K562 (cell line): ENCODE measurements around the gene TRIOBP. TPM values are rescaled to one million over a fixed set of nuclear protein-coding genes. Genes with fewer than 3 reads are reported as not detected.

ENCODE experiments used
- ATF1 ChIP-seq, 2 experiments: fragments of 450-650 bp in 1 of 2; IDR thresholded peaks; 2 replicates each; pipeline ENCODE4 v1.6.1; 2016; ENCODE audit warnings: missing compliant biosample characterization in 1 of 2, missing genetic modification characterization in 1 of 2
- CBFA2T3 ChIP-seq: fragments of 450-650 bp; IDR thresholded peaks from 2 replicates; pipeline ENCODE4 v1.6.1; 2017
- CCNT2 ChIP-seq: IDR thresholded peaks from 2 replicates; pipeline ENCODE4 v1.6.1; 2011; ENCODE audit warnings: borderline replicate concordance, low read depth, mild to moderate bottlenecking, moderate library complexity, mixed read lengths, low read length; ENCODE audit not compliant: insufficient read length; ENCODE audit errors: extremely low read depth
- CREB5 ChIP-seq: fragments of 250-450 bp; sonication (Bioruptor Pico); IDR thresholded peaks from 2 replicates; pipeline ENCODE4 v1.5.0; 2020; ENCODE audit warnings: mild to moderate bottlenecking
- DMBX1 ChIP-seq: fragments of 250-450 bp; sonication (Bioruptor Pico); IDR thresholded peaks from 2 replicates; pipeline ENCODE4 v1.8.0; 2022; ENCODE audit warnings: inconsistent platforms, mild to moderate bottlenecking, moderate library complexity, borderline replicate concordance
- FOXO4 ChIP-seq: fragments of 450-650 bp; formaldehyde crosslinking; IDR thresholded peaks from 2 replicates; pipeline ENCODE4 v1.4.0; 2020; ENCODE audit warnings: mild to moderate bottlenecking, moderate library complexity
- HIVEP1 ChIP-seq: fragments of 250-450 bp; sonication (Bioruptor Pico); IDR thresholded peaks from 2 replicates; pipeline ENCODE4 v1.4.0; 2020; ENCODE audit warnings: mild to moderate bottlenecking
- HMGN3 ChIP-seq: IDR thresholded peaks from 2 replicates; pipeline ENCODE4 v1.6.1; 2011; ENCODE audit warnings: borderline replicate concordance, low read depth, mild to moderate bottlenecking, mixed read lengths, low read length; ENCODE audit not compliant: insufficient read length; ENCODE audit errors: extremely low read depth
- MYNN ChIP-seq, 2 experiments: sonication (generic); formaldehyde crosslinking in 1 of 2; IDR thresholded peaks; 2 replicates each; pipeline versions ENCODE4 v1.5.0 to v1.6.1; 2016 to 2020; ENCODE audit warnings: antibody characterized with exemption in 1 of 2, missing genetic modification reagents in 1 of 2
- POLR2B ChIP-seq: fragments of 450-650 bp; IDR thresholded peaks from 2 replicates; pipeline ENCODE4 v1.6.1; 2018; ENCODE audit warnings: low read depth; ENCODE audit not compliant: partially characterized antibody
- POLR3A ChIP-seq: IDR thresholded peaks from 2 replicates; pipeline ENCODE4 v1.6.1; 2011; ENCODE audit warnings: borderline replicate concordance, mild to moderate bottlenecking, moderate library complexity; ENCODE audit not compliant: insufficient read length, insufficient read depth; ENCODE audit errors: extremely low read depth
- POU5F1 ChIP-seq: fragments of 150-350 bp; IDR thresholded peaks from 2 replicates; pipeline ENCODE4 v1.6.1; 2014; ENCODE audit warnings: borderline replicate concordance, low read length, low read depth, mild to moderate bottlenecking; ENCODE audit not compliant: partially characterized antibody
- SAP30 ChIP-seq: fragments of 200-600 bp; sonication (generic); IDR thresholded peaks from 2 replicates; pipeline ENCODE4 v1.6.1; 2012; ENCODE audit warnings: borderline replicate concordance, low read depth, mild to moderate bottlenecking, moderate library complexity, low read length, control low read depth, inconsistent platforms; ENCODE audit not compliant: insufficient read depth, poor library complexity, severe bottlenecking
- YBX1 ChIP-seq: fragments of 450-650 bp; IDR thresholded peaks from 2 replicates; pipeline ENCODE4 v1.7.1; 2016; ENCODE audit warnings: mild to moderate bottlenecking
- ZNF174 ChIP-seq: fragments of 250-450 bp; sonication (Bioruptor Pico); IDR thresholded peaks from 2 replicates; pipeline ENCODE4 v1.4.0; 2020; ENCODE audit warnings: mild to moderate bottlenecking
- ZNF609 ChIP-seq: sonication (generic); formaldehyde crosslinking; IDR thresholded peaks from 2 replicates; pipeline ENCODE4 v1.8.1; 2023; ENCODE audit warnings: missing genetic modification reagents, mild to moderate bottlenecking, borderline replicate concordance
- polyA plus RNA-seq, 8 experiments: library from polyadenylated mRNA; depleted of rRNA in 4 of 8; stranded (reverse) in 5 of 8; unstranded in 3 of 8; fragments of >200 nt; fragmentation: Nextera tagmentation in 2 of 8; fragmentation: Illumina TruSeq in 1 of 8; extraction: Ambion mirVana in 2 of 8; extraction: Trizol in 1 of 8; gene quantifications; 2 replicates each; pipeline versions ENCODE4 v1.2.1 to v1.2.3, GENCODE V29; 2011 to 2014; ENCODE audit warnings: inconsistent platforms in 1 of 8, missing spikeins in 1 of 8
- total RNA-seq, 7 experiments: library from RNA; depleted of rRNA in 6 of 7; stranded (reverse); fragments of >200 nt in 6 of 7; fragmentation: Illumina TruSeq in 2 of 7; extraction: Trizol in 2 of 7; gene quantifications; 2 replicates each; pipeline versions ENCODE4 v1.2.1 to v1.2.3, GENCODE V29; 2011 to 2021; ENCODE audit warnings: low replicate concordance in 1 of 7

Gene TRIOBP
- total and polyA plus RNA-seq, 9 of the 15 experiments (the other 6 are each of a cell fraction or from before 2014, with no cell fraction given), result 0.24 to 13.8 (median 5.5) TPM

DNA sequence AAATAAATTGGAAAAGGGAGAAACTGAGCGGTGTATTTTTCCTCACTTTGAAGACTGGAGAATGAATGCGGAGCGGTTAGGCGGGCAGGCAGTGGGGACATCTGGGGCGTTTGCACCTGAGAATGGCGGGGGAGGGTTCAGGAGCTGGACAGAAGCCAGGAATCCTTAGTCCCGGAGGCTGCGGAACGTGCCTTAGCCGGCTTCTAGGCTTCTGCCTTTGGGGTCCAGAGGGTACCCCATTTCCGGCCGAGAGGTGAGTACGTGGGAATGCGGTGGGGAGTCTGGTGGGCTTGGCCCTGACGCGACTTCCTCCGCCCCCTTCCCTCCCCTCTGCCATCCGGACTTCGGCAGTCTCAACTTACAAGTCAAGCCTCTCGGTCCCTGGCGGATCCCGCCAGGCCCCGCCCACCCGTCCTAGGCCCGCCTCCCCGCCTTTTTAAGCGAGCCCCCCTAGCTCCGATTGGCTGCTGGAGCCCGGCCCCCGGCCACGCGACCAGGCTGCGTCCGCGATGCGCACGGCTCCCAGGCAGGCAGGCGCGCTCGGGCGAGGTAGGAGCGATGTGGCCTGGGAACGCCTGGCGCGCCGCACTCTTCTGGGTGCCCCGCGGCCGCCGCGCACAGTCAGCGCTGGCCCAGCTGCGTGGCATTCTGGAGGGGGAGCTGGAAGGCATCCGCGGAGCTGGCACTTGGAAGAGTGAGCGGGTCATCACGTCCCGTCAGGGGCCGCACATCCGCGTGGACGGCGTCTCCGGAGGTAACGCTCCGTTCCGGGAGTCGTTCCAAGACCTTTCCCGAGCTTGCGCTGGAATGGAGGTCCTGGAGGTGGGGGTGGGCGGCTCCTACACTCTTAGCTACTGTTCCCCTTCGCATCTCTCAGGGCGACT lies 110.8 kb downstream of the TRIOBP start, which contains the start of gene GCAT (continued):
- TF ChIP-seq ZNF609 (CRISPR knock-in tag), result no peak
- TF ChIP-seq CBFA2T3, result no peak; the same call in 1 of the 2 replicates
- no peak for TF ChIP-seq FOXO4 (CRISPR knock-in tag)
- no peak for TF ChIP-seq HIVEP1 (CRISPR knock-in tag)
- TF ChIP-seq POLR3A, result no peak
- TF ChIP-seq POU5F1, result no peak
- no peak for TF ChIP-seq POLR2B
- TF ChIP-seq HMGN3, result peak; percentile 51
- TF ChIP-seq SAP30, result peak; percentile 82
- peak; percentile 46; the same call in 1 of the 2 replicates for TF ChIP-seq ATF1 (CRISPR knock-in tag; IDR thresholded peaks at IDR 0.05)
- TF ChIP-seq ATF1 (tag; IDR thresholded peaks at IDR 0.05), result peak; percentile 90
- TF ChIP-seq CREB5 (CRISPR knock-in tag), result no peak
- no peak for TF ChIP-seq DMBX1 (CRISPR knock-in tag)
- TF ChIP-seq MYNN (IDR thresholded peaks at IDR 0.05), result no peak
- TF ChIP-seq MYNN (CRISPR knock-in tag; IDR thresholded peaks at IDR 0.05), result no peak
- TF ChIP-seq ZNF174, result no peak
- TF ChIP-seq YBX1, result no peak
- peak; percentile 43 for TF ChIP-seq CCNT2
